GM18519 (cell line): ENCODE measurements around the gene CGRRF1.

Experiments used
- ATAC-seq: cut with Tn5 transposase; IDR thresholded peaks from one replicate; pipeline ENCODE4 v1.9.1; 2021; ENCODE audit warnings: mild to moderate bottlenecking, moderate library complexity; ENCODE audit not compliant: unreplicated experiment, low FRiP score

CGRRF1 gene

GRCh38 chr14:54570631-54571415 is 61.1 kb downstream of the CGRRF1 start:
- no peak for ATAC-seq

GRCh38 chr14:54572316-54572715 is 62.6 kb downstream of the CGRRF1 start:
- no peak for ATAC-seq

GRCh38 chr14:54574528-54574927 is 64.8 kb downstream of the CGRRF1 start:
- ATAC-seq = no peak

GRCh38 chr14:54577494-54577893 is 67.8 kb downstream of the CGRRF1 start:
- ATAC-seq = no peak

GRCh38 chr14:54577977-54578376 is 68.3 kb downstream of the CGRRF1 start:
- ATAC-seq = no peak

- ATAC-seq = no peak
Observed at GRCh38 chr14:54579621-54580020, 69.9 kb downstream of the CGRRF1 start.

- ATAC-seq = no peak
Observed at GRCh38 chr14:54580933-54581332, 71.2 kb downstream of the CGRRF1 start.

- ATAC-seq = no peak
Observed at GRCh38 chr14:54582334-54582733, 72.6 kb downstream of the CGRRF1 start.

- ATAC-seq = no peak
Observed at GRCh38 chr14:54584097-54584496, 74.4 kb downstream of the CGRRF1 start.

GRCh38 chr14:54585214-54585613 is 75.5 kb downstream of the CGRRF1 start:
- no peak for ATAC-seq
